GM19351 (cell line): Measurements from ENCODE around the gene EMP2.
"Not testable (repeated sequence)": the region's sequence is repeated elsewhere in the genome, so short reads cannot be mapped to it uniquely, and the experiment has no call there.

Experiments
- ATAC-seq: cut with Tn5 transposase; IDR thresholded peaks from one replicate; pipeline ENCODE4 v1.9.1; 2021; ENCODE audit warnings: mild to moderate bottlenecking, moderate library complexity; ENCODE audit not compliant: unreplicated experiment

The EMP2 gene

DNA sequence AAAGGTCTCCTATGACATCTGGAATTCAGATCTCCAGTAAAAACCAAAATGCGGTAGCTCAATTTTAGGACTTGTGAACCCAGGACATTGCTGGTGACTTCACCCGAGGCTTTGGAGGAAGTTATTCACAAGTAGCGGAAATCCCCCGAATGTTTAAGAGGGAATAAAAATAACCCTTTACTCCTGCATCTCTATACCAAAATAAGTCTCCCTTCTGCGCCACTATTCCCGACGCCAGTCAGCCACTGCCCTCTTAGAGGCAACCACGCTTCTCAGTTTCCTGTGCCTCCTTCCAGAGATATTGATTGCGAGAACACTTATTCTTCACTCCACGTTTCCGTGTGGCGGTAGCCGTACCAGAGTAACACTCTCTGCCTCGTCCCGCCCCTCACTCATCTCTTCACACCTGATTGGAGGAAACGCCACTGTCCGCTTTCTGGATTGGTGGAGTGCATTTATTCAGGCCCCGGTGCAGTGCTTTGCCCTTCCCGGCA is 27.4 kb downstream of the EMP2 start:
- ATAC-seq, result peak; percentile 98

DNA sequence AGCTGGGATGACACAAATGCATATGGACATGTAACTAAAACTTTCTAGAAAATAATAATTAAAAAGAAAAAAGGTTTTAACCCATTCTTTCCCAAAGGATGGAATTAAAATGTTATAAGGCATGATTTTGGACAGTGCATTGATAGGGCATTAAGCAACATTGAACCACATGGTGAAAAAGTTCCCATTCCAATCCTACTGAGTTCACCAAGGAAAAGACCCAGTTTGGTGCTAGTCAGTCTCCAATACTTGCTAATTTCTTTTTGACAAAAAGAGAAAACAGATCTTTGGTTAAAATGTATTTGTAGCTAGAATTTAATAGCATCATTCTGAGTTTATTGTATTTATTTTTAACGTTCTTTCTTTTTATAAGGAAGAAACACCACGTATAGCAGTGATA is 28.1 kb downstream of the EMP2 start:
- ATAC-seq, result no peak

DNA sequence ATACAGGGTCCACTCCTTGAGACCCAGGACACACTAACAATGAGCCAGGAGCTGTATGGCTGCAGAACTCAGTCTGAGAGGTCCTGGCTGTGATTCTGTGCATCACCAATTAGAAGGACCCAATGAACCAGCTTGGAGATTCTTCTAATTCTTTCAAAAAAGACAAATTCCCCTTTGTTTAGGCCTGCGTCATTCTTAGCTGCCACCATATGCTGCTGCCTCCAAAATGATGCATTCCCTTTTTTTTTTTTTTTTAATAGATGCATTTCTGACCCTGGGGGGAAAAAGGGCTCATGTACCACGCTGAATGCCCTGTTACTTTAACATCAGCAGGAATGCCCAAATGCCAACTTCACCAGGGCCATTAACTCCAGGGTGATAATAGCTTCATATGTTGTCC is 28.5 kb downstream of the EMP2 start:
- no peak for ATAC-seq

DNA sequence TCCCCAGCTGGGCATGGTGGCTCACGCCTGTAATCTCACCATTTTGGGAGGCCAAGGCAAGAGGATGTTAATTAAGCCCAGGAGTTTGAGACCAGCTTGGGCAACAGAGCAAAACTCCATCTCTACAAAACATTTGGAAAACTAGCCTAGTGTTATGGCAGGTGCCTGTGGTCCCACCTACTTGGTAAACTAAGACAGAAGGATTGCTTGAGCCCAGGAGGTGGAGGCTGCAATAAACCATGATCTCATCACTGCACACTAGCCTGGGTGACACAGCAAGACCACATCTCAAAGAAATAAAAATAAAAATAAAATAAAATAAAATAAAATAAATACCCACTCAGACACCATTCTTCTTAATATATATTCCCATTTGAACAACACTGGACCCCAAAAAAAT is 32.0 kb downstream of the EMP2 start:
- ATAC-seq, result no peak

DNA sequence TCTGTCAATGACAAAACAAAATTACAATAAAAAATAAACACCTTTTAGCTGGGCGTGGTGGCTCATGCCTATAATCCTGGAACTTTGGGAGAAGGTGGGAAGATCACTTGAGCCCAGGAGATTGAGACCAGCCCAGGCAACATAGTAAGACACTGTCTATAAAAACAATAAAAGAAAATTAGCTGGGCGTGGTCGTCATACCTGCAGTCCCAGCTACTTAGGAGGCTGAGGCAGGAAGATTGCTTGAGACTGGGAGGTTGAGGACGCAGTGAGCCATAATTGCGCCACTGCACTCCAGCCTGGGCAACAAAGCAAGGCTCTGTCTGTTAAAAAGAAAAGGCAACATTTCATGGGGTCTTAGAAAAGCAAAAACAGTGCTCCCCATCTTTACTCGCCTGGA is 32.7 kb downstream of the EMP2 start:
- no peak for ATAC-seq

DNA sequence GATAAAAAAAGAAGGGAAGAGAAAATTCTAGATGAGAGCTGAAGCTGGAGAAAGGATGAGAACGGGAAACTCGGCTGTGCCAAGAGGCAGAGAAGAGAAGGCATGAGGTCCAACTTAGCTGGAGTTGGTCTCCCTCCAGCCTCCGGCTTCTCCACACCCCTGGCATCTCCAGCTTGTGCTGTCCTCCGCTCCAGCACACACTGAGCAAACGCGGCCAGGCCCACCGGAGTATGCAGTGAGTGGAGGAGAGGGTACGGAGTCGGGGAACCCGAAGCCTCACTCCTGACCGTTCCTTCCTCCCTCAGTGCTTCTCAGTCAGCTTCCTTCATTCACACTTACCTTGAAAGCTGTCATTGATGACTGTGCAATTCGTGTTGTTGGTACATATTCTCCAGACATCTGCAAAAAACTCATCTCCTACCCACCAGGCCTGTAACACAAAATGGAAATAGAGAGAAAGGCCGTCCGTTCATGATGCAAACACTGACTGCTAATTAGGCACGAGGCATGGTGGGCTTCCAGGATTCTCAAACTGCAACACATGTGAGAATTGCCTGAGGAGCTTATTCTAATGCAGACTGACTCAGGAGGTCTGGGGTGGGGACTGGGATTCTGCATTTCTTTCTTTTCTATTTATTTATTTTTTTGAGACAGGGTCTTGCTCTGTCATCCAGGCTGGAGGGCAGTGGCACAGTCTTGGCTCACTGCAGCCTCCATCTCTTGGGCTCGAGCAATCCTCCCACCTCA is 37.0 kb downstream of the EMP2 start:
- no peak for ATAC-seq

DNA sequence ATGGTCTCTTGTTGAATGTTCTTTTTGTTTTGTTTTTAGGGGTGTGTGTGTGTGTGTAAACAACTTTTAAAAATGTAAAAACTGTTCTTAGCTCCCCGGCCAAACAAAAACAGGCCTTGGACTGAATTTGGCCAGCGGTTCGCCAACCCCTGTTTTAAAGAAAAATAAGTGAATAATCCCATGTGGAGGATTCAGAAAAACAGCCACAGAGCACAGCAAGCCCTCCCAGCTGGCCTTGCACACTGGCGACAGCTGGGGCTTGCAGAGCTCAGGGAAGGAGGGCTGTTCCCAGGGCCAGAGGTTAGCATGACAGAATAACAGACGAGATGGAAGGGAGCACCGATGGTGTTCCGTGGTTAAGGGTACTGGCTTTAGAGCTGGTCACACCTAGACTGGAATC is 39.0 kb downstream of the EMP2 start:
- ATAC-seq, result no peak

DNA sequence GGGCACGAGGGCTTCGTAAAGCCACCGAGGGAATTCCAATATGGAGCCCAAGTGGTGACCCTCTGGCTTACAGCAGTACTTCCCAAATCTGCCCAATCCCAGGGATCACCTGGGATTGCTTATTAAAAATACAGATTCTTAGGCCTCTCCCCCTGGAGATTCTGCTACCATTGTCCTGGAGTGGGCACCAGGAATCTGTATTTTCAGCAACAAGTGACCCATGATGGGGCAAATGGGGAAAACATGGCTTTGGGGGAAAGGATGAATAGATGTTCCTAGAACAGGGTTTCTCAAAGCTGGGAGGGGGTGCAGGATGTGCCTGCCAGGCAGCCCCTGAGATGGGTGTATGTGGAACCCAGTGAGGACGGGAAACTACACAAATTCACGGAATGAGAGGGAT is 40.6 kb downstream of the EMP2 start:
- no peak for ATAC-seq

DNA sequence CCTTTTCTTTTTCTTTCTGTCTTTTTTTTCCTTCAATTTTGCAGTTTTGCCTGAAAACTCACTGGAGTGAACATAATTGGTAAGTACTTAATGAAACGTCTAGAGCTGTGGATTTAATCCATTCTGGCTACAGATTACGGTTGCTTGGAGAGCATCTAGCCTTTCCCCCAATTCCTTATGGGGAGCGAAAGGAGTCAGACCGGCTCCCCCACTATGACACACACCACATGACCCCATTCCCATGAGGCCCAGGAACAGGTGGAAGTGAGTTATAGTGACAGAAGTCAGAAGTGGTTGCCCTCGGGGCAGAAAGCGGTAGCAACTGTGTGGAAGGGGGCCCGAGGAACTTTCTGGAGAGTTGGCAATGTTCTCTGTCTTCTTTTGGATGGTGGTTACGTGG is 41.2 kb downstream of the EMP2 start:
- ATAC-seq, result no peak

DNA sequence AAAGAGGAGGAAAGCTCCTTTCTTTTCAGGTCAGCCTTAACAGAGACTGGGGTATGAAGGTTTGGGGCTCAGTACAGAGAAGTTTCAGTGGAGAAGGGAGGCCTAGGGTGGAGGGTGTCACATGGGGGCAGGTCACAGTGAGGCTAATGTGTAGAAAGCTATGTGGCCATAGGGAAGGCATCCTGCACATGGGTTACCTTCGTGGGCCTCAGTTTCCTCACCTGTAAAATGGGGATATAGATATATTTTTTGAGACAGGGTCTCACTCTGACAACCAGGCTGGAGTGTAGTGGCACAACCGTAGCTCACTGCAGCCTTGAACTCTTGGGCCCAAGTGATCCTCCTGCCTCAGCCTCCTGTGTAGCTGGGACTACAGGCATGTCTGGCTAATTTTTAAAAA is 41.8 kb downstream of the EMP2 start:
- ATAC-seq, result no peak

DNA sequence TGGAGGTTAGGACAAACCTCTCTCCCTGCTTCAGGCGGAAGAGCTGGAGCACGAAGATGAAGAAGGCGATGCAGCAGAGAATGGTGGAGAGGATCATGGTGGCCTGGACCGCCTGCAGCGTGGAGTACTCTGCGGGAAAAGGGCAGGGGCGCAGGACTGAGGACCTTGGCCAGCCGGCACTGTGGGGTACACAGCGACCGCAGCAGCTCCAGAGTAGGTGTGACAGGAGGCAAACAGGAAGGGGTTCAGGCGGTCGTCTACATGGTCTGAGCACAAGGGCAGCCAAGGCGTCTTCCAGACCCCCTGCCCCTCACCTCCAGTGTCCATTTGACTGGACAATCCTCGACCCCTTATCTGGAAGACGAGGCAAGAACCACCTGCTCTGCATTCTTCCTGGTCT is 42.5 kb downstream of the EMP2 start:
- ATAC-seq, result no peak

DNA sequence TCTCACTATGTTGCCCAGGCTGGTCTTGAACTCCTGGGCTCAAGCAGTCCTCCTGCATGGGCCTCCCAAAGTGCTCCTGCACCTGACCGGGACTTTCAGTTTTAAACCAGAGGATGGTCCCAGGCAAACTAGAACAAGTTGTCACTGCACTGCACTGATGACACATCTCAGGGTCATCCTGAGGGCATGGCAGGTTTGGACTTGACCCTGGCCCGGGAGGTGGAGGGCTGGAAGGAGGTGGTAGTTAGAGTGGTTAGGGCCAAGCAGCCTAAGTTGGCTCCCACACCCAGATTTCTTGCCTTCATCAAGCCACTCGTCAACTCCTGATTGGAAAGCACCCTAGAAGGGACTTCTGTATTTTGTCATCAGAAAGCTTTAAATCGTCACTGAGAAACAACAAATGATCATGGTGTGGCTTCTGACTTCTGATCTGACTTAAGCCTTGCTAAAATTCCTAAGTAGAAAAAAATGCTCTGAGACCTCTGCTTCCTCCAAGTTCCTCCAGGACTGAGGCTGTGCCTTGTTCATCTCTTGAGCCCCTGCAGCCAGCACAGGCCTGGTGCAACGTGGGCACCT is 43.5 kb downstream of the EMP2 start:
- no peak for ATAC-seq

DNA sequence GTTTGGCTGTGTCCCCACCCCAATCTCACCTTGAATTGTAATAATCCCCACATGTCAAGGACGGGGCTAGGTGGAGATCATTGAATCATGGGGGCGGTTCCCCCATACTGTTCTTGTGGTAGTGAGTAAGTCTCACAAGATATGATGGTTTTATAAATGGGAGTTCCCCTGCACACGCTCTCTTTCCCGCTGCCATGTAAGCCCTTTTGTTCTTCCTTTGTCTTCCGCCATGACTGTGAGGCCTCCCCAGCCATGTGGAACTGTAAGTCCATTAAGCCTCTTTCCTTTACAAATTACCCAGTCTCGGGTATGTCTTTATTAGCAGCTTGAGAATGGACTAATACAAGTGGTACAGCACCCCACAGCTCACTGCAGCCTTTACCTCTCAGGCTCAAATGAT is 44.1 kb downstream of the EMP2 start:
- not testable (repeated sequence) for ATAC-seq

DNA sequence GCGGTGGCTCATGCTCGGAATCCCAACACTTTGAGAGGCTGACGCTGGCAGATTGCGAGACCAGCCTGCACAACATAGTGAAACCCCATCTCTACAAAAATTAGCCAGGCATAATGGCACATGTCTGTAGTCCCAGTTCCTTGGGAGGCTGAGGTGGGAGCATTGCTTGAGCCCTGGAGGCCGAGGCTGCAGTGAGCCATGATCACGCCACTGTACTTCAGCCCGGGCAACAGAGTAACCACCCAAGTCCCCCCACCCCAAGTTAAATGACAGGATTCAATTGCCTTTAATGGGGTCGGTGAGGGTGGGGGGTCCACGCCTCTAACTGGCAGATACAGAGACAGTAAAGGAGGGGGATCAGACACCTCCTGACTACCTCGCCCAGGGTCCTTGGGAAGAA is 44.9 kb downstream of the EMP2 start:
- ATAC-seq, result no peak

DNA sequence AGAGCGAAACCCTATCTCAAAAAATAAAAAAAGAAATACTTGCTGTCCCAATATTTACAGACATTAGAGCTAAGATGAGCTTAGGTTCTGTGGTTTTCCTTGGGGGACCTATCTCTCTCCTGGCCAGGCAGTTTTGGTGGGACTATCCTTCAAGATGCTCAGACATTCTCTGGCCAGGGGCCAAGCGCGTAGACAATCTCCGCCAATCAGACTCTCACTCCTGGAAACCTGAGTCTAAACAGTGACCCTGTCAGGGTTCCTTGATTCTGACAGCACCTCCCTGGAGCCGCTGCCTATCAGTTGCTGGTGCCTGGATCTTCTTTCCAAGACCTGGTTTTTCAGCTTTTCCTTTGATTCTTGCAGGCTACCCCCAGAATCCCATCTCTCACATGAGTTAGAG is 45.6 kb downstream of the EMP2 start:
- ATAC-seq, result no peak

DNA sequence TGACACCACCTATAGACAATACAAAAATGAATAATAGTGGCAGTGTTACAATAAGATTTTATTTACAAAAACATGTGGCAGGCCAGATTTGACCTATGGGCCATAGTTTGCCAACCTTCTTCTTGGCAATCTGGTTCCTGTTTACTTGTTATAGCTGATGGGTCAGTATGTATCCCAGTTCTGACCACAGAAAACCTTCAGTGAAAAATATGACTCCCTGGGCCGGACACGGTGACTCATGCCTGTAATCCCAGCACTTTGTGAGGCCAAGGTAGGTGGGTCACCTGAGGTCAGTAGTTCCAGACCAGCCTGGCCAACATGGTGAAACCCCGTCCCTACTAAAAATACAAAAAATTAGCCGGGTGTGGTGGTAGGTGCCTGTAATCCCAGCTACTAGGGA is 46.8 kb downstream of the EMP2 start:
- not testable (repeated sequence) for ATAC-seq

DNA sequence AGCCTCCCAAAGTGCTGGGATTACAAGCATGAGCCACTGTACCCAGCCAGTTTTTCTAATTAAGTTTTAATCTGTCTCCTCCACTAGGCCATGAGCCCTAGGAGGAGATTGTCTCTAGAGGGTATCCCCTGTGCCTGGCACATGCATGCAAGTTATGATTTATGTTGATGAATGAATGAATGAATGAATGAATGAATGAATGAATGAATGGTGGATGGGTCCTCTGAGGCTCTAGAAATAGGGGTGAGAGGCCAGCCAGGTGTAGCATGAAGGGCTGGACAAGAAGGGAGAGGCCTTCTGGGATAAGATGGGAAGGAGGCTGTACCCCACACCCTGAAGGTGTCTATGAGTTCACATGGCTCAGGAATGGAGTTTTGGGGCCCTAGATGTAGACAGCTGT is 48.8 kb downstream of the EMP2 start:
- ATAC-seq, result no peak

DNA sequence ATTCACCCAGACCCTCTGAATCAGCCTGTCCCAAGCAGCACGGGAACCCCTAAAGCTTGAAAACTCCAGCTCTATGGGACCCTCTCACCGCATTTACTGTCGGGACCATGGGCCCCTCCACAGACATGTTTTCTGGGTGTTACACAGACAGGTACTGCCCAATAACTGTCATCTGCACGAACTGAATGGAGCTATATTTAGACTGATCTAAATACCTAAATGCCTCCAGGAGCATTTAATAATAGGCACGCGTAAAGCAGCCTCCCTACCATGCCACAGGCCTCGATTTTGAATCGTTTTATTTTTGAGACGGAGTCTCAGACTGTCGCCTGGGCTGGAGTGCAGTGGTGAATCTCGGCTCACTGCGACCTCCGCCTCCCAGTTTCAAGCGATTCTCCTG is 49.7 kb downstream of the EMP2 start:
- no peak for ATAC-seq

DNA sequence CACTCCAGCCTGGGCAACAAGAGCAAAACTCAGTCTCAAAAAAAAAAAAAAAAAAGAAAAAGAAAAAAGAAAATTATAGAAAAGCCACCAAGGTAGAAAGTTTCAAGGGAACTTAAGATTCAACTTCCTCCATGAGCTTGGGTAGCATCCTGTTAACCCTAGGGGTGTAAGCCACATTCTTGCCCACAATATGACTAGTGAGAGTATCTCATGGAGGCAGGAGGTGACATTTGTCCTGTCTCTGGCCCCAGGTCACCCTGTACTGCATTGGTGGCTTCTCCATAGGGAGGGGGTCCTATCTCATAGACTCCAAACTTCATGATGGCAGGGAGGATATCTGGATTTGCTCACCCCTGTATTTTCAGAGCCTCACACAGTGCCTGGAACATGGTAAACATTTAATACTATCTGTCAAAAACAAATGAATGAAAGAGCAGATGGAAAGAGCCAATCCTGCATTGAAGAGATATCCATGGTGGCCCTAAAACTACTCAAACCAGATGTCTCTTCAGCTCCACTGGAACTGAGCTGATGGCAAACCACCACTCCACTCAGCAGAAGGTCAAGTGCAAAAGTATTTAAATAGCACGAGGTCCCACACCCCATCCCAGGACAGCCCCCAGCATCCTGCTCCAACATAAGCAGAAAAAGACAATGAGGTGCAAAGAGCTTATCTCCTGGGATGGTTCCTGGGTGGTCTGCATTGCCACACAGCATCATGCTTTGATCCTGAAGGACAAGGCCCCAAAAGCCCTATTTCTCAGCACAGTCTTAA is 50.3 kb downstream of the EMP2 start:
- ATAC-seq, result no peak

DNA sequence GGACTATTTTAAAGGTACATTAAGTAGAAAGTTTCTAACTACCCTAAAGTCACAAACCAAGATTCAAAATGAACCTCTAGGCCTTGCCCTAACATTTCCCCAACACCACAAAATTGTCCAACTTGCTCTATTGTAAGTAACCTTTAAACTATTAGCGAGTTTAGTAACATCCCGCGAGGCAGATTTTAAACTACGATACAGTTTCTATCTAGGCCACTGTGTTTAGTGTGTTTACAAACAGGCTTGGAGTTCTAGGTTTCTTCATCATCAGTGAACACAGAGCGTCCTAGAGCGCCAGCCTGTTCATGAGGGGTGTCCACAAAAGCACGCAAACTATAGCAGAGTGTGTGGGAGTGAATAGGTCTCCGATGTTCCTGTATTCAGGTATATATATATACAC is 51.8 kb downstream of the EMP2 start:
- ATAC-seq, result no peak

DNA sequence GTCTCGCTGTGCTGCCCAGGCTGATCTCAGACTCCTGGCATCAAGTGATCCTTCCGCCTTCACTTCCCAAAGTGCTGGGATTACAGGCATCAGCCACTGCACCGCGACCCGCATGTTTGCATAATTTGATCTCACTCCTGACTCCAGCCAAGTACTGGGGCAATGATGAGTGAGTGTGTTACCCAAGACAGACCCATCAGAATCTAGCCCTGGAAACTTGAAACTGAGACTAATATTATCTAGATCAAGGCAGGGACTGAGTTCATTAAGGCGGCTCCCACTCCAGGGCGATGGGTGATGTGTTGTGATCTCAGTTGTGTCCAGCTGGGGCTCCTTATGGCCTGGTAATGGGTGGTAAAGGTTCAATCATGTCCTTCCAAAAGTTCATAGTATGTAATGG is 53.4 kb downstream of the EMP2 start:
- ATAC-seq, result no peak

DNA sequence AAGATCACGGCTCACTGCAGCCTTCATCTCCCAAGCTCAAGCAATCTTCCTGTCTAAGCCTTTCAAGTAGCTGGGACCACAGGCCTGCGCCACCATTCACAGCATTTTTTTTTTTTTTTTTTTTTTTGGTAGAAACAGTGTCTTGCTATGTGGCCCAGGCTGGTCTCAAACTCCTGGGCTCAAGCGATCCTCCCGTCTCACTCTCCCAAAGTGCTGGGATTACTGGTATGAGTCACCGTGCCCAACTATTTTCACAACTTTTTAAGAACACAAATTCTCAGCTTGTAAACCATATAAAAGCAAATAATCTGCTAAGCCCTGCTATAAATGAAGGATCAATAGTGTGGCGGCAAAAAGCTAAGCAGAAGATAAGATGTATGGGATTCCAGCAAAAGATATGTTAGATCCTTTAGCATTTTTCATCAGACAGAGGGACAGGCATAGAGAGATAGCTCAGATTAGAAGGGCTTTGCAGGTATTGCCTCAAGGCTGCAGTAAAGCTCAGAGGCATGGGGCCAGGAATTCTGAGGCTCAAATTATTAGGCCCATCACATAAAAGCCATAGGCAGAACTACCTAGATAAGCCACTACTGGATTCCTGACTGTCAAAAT is 55.1 kb downstream of the EMP2 start:
- no peak for ATAC-seq
